NCI-H226 (cell line): Measurements from ENCODE around the gene ZNF408.

Experiments
- DNase-seq: peaks from one replicate; pipeline ENCODE4 v3.0.0-alpha.2; 2015

Gene ZNF408

DNA sequence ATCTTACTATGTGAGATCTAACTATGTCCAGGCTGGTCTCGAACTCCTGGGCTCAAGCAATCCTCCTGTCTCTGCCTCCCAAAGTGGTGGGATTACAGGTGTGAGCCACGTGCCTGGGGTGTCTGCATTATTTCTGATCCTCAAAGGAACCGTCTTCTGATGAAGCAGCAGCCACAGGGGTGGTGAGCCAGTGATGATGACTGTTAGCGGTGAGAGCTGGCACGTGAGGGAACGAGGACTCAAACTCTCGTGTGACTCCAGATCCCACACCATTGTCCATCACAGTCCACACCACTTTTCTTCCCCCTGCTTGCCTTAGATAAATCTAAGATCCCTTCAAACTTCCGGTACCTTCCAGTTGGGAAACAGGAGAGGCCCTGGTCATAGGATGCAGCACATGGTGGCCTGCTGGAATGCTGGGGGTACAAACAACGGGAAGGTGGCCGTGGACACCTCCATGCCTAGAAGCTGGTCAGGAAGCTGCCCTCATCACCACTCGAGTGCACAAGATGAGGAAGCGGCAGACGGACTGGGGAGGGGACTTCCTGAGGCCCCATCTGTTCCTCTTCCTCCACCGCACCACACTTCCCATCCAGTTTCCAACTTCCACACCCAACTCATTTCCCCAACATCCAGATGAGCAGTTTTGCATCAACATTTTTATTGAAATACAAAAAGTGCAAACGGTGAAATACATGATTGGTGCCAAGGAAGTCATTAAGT, 24.2 kb upstream of the ZNF408 start:
- no peak for DNase-seq

DNA sequence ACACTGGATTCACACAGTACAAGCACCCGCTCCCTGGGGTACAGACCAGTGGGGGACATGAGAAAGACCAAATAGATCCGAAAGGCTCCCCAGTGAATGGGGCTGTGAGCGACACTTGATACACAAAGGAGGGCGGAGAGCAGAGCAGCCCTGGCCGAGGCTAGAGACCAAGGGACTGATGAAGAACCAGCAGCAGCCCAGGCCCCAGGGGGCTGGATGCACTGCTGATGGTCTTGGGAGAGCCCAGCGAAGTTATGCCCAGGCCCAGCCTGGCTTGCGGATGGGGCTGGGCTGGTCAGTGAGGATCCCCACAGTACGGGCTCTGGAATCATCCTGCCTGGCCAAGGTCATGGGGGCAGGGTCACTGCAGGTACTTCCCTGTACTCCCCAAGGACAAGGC, 23.7 kb upstream of the ZNF408 start:
- DNase-seq, result no peak

- DNase-seq, result no peak
These were observed 22.7 kb upstream of the ZNF408 start for GRCh38 chr11:46677991-46678740.

- DNase-seq, result no peak
These were observed 22.1 kb upstream of the ZNF408 start for GRCh38 chr11:46678741-46679130.

DNA sequence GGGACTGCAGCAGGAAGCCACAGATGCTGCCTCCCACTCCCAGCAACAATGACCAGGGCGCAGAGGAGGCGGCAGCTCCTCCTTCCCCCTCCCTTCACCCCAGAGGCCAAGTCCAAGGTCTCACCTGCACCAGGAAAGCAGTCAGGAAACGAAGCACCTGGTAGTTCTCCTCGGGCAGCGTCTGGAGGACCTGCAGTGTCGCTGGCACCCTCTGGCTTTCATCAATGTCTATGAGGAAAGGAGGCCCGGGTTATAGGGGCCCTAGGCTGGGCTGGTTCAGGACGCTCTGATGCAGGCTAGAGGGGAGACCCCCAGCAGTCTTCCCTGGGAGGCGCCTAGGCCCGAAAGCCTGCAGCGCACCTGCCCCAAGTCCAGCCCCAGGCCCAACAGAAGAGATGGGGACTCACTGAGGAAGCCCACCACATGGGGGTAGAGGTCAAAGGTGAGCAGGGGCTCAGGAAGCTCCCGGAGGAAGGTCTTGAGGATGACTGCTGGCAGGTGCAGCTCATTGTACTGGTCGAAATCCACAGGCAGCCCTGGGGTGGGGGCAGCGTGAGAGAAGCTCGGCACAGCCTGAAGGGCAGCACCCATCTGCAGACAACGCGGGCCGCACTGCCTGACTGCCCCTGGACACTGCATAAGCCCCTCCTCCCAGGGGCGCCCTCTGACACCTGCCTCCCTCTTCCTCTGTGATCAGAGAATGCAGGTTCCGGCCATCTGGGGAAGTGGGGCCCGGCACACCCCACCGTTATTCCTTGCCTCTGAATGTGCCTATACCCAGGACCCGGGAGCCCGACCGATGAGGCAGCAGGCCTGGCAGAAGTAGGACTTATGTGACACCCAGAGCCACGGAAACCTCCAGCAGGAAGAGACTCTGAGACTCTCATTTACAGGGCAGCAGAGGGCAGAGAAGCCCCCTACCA, 21.3 kb upstream of the ZNF408 start:
- DNase-seq, result no peak

DNA sequence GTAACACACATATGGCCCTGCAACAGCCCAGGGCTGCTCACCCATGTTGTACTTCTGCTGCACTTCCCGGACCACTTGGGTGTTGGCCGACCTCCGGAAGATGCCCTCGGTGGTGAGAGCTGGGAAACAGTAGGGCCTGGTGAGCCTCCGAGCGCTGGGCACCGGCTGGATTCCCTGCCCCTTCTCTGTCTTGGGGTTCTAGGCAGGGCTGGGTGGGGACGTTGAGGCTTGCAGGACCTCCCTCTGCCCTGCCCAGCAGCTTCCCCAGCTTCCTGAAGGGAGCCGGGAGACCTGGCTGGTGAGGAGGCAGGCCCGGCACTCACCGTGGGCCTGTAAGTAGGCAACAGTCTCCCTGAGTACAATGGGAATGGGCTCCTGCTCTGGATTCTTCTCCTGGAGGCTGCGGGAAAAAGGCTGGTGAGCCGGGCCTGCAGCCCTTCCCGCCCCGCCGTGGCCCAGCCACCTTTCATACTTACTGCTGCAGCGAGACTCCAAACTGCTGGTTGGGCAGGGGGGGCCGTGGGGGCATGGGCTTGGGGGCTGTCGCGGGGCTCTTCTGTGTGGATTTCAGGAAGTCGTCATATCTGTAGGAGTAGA, 20.6 kb upstream of the ZNF408 start:
- DNase-seq, result no peak

DNA sequence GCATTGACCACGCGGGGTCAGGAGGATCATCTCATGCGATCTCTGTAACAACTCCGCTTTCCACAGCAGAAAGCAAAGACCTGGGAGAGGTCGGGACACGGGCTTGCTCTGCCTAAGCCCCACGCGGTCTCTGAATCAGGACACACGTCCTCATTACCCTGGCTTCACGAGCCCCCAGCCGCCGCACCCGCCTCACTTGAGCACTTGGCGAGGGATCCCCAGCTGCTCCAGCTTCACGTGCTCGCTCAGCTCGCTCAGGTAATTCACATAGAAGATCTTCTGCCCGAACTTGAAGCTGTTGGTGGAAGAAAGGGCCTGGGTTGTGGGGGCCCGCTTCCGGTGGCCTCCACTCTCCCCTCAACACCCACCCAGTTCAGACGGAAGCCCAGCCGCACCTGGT, 20.0 kb upstream of the ZNF408 start:
- no peak for DNase-seq

GRCh38 chr11:46681814-46682213, 19.0 kb upstream of the ZNF408 start:
- no peak for DNase-seq

DNA sequence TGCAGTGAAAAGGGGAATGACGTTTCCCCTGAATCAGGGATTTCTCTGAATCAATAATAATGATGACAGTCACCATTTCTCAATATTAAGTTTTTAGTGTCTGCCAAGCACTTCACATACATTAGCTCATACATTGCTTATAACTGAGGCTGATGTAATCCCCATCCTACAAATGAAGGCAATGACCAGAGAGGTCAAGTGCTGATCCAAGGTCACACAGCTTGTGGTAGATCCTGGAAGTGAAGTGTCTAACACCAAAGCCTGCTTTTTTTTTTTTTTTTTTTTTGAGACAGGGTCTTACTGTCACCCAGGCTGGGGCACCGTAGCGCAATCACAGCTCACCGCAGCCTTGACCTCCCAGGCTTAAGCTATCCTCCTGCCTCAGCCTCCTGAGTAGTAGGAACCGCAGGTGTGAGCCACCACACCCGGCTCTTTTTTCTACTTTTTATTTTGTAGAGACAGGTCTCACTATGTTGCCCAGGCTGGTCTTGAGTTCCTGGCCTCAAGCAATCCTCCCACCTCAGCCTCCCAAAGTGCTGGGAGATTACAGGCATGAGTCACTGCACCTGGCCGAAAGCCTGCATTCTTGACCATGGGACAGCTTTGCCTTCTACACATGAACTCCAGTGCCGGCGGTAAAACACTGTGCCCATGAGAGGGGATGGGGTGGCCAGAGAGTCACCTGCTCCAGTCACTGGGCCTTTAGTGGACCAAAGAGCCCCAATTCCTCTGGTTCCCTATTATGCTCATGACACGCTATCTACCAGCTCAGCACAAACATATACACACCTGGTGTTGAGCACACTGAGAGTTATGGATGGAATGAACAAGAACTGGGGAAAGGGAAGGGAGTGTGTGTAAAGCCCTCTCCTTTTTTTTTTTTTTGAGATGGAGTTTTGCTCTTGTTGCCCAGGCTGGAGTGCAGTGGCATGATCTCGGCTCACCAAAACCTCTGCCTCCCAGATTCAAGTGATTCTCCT, 17.8 kb upstream of the ZNF408 start:
- peak; percentile 80 for DNase-seq

GRCh38 chr11:46684367-46684766, 16.5 kb upstream of the ZNF408 start:
- no peak for DNase-seq

DNA sequence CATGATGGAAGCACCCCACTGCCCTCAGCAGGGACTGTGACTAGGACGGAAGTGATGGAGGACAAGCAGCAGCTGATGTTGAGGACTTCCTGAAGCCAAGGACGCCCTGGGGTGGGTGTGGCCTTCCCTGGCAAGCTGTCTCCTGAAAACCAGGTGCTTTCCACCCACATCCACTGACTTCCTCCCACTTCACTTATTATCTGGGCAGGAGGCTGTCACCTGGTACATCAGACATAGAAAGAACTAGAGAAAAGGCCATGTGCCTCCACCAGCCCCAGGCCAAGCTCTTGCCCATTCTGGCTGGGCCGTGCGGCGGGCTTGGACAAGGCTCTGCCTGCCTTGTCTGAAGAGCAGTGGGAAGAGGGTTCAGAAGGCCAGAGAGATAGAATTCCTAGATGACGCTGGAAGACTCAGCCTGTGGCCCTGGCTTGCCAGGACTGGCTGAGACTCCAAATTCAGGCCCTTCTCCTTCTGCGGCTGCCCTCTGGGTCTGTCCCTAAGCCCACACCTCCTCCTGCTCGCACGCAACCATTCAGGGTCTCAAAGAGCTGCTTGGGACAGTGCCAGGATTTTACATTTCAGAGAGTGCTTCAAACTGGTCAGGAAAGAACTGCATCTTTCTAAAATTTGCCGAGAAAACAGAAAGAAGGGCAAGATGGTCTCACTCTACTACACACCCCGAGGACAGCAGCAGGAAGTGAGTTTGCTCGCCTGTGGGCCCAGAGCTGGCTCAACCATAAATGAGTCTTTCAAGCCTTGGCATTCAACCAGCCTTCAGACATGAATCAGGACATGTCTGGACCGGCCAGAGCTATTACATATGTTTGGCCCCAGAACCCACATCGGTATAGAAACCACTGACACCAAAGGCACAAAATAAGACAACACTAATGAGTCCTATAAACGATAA, 13.7 kb upstream of the ZNF408 start:
- DNase-seq, result peak; percentile 29

DNA sequence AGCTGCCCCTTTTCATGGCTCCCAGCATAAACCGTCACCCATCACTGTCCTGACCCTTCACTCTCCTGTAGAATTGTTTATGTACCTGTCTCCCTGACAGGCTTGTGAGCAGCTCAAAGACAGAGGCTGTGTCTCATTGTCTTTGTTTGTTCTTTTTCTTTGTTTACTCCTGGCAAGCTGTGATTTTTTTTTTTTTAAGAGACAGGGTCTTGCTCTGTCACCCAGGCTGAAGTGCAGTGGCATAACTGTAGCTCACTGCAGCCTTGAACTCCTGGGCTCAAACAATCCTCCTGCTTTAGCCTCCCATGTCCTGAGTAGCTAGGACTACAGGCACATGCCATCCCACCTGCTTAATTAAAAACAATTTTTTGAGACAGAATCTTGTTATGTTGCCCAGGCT, 10.1 kb upstream of the ZNF408 start:
- no peak for DNase-seq

DNA sequence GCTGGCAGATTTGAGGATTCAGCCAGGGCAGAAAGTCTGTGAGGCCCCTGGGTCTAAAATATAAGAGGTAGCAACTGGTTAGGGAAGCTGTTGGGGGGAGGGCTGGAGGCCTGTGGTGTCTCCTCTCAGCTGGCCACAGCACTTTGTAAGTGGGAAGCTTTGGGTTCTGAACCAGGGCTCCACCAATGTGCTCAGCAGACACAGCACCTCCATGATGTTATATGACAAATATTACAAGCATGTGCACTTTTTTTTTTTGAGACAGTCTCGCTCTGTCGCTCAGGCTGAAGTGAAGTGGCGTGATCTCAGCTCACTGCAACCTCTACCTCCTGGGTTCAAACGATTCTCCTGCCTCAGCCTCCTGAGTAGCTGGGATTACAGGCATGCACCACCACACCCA, 8.4 kb upstream of the ZNF408 start:
- no peak for DNase-seq

- DNase-seq, result peak; percentile 78
These were observed 7.2 kb upstream of the ZNF408 start for GRCh38 chr11:46693597-46694012.

GRCh38 chr11:46694072-46694471, 6.8 kb upstream of the ZNF408 start:
- no peak for DNase-seq

DNA sequence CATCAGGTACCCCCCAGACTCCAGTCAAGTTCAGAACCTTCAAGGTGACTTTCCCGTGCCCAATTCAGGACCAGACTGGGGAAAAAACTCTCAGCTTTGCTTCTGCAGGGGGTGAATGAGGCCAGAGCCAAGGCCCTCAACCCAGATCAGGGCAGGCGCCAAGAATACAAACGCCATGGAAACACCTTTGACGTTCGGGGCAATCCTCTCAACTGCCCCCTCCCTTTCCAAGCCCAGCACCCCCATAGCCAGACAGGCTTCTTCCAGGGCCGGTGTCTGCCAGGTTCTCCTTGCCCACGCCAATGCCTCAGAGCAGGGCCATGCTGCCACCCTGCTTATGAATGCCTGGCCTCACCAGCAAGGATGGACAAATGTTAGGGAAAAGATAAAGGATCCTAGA, 6.2 kb upstream of the ZNF408 start:
- no peak for DNase-seq

GRCh38 chr11:46695345-46696211, 5.3 kb upstream of the ZNF408 start:
- DNase-seq, result no peak

DNA sequence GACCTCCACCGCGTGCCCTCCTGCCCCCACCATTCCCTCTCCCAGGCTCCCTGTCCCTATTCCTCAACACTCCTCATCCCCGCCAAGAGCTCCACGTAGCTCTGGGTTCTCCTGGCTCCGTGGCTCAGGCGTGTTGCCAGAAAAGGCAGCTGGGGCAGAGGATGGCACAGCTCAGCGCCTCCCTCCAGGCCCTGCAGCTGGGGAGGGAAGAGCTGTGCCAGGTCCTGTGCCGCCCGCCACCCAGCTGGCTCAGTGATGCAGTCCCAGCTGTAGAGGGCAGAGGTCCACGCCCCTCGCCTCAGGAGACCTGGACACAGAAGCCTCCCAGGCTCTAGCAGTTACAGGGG, 4.6 kb upstream of the ZNF408 start:
- no peak for DNase-seq

DNA sequence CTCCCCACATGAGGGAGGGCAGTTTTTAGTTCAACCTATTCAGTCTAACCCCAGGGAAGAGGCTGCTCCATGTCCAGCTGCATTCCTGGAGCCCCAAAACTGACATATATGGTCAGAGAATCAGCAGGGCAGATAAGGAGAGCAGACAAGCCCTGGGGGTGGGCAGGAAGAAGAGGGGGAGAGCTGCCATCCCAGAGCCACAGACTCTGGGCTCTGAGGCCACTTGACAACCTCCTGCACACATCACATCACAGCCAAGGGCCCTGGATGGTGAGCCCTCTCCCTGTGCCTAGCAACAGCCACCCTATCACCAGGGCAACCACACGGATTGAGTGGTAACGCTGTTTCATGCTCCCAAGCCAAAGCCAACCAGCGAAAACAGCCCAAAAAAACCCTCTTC, 3.5 kb upstream of the ZNF408 start:
- no peak for DNase-seq

- no peak for DNase-seq
These were observed 3.1 kb upstream of the ZNF408 start for GRCh38 chr11:46697723-46698122.
